Measurements from ENCODE around the gene ARHGDIA.

Gene ARHGDIA

GRCh38 chr17:81905993-81906392 lies 34.9 kb upstream of the ARHGDIA start:
- DNase-seq (ENCODE audit: low read depth): no peak

GRCh38 chr17:81905424-81905875 lies 34.3 kb upstream of the ARHGDIA start:
- no peak for DNase-seq (ENCODE audit: low read depth)

GRCh38 chr17:81904600-81905423 lies 33.7 kb upstream of the ARHGDIA start:
- DNase-seq (ENCODE audit: low read depth): no peak

GRCh38 chr17:81903896-81904599 lies 32.9 kb upstream of the ARHGDIA start:
- DNase-seq (ENCODE audit: low read depth): no peak

GRCh38 chr17:81903415-81903831 lies 32.3 kb upstream of the ARHGDIA start:
- no peak for DNase-seq (ENCODE audit: low read depth)

DNA sequence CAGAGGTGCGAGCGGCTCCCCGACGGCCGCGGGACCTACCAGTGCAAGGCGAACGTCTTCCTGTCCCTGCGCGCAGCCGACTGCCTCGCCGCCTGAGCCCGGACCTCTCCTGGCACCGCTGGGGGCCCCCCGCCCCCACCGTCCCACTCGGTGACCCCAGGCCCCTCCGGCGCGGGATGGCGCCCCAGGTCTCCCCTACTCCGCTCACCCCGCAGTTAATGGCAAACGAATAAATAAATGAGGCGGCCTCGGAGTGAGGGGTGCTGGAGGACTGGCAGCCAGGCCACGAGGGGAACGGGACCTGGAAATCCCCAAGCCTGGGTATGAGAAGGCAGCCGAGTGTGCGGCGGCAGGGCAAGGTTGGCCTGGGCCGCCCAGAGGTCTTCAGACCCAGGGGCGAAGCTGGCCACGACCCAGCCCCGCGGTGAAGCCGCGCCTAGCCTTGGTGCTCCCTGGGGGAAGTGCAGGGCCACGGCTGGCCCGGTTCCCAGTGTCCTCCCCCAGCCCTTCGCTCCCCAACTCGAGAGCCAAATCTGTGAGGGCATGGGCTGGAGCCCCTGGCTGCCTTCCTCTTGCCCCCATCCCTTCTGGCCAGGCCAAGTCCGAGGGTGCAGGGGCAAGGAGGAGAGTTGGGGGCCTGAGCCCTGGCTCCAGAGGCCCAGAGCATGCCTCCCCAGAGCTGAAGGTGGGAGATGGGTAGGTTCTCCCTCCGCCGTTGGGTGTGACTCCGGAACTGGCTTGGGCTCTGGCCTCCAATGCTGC lies 31.7 kb upstream of the ARHGDIA start:
- no peak for DNase-seq (ENCODE audit: low read depth)

GRCh38 chr17:81902023-81902652 lies 31.0 kb upstream of the ARHGDIA start, which contains the start of gene NPB:
NPB (plus strand) TSS chr17:81902238; CDS start chr17:81902278, 40 bp downstream.
- no peak for DNase-seq (ENCODE audit: low read depth)

DNA sequence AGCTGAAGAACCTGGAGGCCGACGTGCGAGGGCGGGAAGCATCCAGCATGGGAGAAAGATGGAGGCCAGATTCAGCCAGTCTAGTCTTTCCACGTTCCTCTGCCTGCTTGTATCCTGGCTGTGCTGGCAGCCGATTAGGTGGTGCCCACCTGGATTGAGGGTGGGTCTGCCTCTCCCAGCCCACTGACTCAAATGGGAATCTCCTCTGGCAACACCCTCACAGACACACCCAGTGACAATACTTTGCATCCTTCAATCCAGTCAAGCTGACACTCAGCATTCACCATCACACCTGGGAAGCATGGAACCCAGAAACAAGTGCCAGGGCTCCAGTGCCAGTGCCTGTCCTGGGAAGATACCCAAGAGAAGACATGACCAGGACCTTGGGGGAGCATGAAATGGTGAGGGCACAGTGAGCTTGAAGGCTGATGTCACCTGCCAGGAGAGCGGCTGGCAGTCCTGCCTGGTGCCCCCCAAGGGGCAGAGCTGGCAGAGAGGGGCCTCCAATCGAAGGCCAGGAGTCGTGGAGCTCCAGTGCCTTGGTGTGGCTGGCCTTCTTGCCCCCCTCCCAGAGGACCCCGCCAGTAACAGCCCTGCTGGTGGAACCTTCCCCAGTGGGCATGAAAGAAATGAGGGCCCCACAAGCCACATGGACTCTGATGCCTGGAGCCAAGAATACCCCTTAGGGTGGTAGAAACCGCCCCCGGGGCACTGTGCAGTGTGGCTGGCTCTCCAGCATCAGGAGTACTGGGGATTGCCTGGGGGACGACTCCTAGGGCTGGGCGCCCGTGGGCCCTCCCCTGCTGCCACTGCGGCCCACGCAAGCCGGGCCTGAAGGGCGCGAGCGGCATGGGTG lies 30.3 kb upstream of the ARHGDIA start:
- no peak for DNase-seq (ENCODE audit: low read depth)

- peak; percentile 23 for DNase-seq (ENCODE audit: low read depth)
Observed at GRCh38 chr17:81900181-81900820, 29.2 kb upstream of the ARHGDIA start.

DNA sequence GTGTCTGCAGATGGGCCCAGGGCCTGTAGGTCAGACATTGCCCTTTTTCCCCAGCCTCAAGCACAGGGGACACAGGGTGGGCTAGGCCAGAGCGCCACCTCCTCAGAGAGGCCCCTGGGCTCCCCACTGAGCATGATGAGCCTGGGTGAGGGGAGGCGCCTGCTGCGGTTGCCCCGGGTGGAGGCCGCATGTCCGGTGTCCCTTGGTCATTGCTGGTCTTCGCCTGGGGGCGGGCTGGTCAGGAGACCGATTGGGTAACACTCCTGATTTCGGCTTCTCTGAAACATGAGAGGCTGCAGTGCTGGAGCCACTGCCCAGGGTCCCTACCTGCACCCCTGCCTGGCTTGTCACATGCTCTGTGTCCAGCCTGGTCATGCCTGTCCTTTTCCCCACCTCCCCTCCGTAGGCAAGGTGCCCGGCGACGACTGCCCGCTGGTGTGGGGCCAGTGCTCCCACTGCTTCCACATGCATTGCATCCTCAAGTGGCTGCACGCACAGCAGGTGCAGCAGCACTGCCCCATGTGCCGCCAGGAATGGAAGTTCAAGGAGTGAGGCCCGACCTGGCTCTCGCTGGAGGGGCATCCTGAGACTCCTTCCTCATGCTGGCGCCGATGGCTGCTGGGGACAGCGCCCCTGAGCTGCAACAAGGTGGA lies 28.5 kb upstream of the ARHGDIA start:
- DNase-seq (ENCODE audit: low read depth): no peak

DNA sequence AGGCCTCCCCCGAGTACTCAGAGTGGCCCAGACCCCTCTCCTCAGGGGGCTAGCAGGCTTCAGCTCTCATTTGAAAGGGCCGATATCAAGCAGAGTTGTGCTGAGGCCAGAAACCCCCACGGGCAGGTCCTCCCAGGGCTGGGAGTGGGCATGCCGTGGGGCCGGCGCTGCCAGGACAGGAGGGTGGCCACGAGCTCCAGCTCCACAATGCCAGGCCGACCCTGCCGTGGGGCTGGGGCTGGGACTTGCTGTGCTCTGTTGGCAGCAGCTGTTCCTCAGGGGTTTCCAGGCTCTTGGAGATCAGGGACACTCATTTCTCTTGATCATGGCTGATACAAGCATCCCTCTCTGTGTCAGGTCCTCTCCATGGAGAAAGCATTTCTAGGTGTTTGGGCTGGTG lies 27.7 kb upstream of the ARHGDIA start:
- DNase-seq (ENCODE audit: low read depth): no peak

- DNase-seq (ENCODE audit: low read depth): peak; percentile 98
Observed at GRCh38 chr17:81898029-81898866, 27.1 kb upstream of the ARHGDIA start.

DNA sequence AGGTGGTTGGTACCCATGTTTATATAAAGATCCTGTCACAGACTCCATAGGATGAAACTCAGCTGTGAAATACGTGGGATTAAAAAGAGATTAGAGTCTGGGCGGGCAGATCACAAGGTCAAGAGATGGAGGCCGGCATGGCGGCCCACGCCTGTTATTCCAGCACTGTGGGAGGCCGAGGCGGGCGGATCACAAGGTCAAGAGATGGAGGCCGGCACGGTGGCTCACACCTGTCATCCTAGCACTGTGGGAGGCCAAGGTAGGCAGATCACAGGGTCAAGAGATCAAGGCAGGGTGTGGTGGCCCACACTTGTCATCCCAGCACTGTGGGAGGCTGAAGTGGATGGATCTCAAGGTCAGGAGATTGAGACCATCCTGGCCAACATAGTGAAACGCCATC lies 24.3 kb upstream of the ARHGDIA start:
- DNase-seq (ENCODE audit: low read depth): no peak

DNA sequence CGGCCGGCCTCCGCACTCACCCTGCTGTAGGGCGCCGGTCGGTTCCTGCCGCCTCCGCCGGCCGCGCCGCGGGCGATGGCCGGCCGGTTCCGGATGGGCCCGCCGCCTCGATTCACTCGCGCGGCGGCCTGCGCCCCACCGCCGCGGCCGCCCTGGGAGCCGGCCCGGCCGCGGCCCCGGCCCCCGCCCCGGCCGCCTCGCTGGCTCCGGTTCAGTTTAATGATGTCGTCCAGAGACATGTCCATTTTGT lies 20.1 kb upstream of the ARHGDIA start:
- no peak for DNase-seq (ENCODE audit: low read depth)

DNA sequence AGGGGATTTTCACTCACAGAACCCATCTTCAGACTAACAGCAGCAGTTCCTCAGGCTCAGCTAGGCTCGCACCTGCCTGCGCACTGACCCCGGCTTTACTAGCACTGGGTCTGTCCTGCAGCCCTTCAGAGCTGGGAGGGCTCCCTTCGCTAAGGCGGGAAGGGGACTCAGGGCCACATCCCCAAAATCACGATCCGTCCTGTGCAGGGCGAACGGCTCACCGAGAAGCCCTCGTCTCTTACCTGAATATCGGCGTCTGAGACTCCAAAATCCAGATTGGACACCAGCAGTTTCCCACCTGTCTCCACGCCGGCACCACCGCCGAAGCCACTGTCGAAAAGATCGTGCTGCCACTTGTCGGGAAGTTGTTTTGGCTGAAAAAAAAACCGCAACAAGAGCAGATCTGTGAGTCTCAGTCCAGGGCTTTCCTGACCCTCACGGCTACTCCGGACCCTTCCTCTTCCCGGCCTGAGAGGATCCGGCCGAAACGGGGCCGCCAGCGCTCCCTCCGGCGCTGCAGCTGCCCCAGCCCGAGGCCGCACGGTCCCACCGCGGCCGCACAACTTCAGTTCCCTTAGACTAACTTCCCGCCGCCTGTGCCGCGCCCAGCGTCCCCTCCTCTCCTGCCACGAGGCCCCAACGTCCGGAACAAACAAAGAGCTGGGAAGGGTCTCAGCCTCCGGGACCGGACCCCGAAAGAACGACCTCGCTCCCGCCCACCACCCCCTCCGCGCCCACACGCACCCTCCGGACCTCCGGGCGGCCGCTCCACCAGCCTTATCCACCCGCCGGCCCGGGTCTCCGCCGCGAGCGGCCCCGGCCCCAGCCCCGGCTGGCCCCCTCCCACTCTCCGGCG lies 19.5 kb upstream of the ARHGDIA start:
- peak; percentile 43 for DNase-seq (ENCODE audit: low read depth)

DNA sequence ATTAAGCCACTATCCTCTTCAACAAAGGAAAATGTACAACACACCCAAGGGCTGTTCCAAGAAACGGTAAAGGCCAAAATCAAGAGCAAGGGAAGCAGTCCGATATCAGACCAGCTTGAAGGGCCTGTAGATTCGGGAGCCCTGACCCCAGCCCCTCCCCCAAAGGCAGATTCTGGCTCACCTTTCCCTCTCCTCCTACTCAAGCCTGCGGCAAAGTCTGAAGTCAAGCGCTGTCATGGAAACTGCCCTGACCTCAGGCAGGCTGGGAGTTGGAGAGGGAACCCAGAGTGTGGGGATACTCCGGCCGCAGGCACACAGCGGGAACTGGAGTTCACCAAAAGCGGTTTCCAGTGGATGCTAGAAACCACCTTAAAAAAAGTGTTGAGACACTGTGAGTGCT lies 18.5 kb upstream of the ARHGDIA start:
- no peak for DNase-seq (ENCODE audit: low read depth)

DNA sequence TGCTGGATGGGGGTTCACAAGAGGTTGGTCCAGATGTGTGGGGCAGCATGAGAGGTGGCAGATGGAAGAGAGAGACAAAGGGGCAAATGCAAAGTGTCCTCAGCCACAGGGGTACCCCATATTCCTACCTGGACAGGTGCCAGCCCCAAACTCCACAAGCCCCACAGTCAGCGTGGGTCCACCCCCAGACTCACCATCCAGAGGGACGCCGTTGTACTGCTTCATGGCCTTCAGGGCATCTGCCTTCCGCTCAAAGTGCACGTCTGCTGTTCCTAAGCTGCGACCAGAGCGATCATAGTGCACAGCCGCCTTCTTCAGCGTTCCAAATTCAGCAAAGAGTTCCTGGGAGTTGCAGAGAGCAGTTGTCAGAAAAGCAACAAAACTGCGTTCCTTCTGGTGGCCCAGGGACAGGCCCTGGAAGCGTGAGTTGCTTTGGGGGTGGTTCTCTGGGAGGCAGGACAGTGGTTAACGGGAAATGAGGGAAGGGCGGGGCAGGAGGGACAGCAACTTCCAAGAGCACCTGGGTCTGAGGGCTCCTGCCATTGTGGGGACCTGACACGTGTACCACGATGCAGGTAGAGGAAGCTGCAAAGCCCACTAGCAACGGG lies 18.0 kb upstream of the ARHGDIA start:
- no peak for DNase-seq (ENCODE audit: low read depth)

Data from ELR (cell line).